Epithelial cell of esophagus (primary cell): ENCODE data around the gene PDE1A.

Source experiments
- DNase-seq: peaks from one replicate; pipeline ENCODE4 v3.0.0; 2010; ENCODE audit warnings: low read depth
- H3K4me3 ChIP-seq: 2 replicates; pipeline ENCODE4 v1.5.1; 2011; ENCODE audit warnings: mild to moderate bottlenecking, low read length, control low read depth
- TF ChIP-seq, protein P1 (sequence below): IDR thresholded peaks from 2 replicates; pipeline ENCODE4 v1.5.1; 2011; ENCODE audit warnings: low read depth, mild to moderate bottlenecking, low read length, control low read depth, inconsistent platforms; ENCODE audit not compliant: insufficient read depth; ENCODE audit errors: missing control alignments

The PDE1A gene

DNA sequence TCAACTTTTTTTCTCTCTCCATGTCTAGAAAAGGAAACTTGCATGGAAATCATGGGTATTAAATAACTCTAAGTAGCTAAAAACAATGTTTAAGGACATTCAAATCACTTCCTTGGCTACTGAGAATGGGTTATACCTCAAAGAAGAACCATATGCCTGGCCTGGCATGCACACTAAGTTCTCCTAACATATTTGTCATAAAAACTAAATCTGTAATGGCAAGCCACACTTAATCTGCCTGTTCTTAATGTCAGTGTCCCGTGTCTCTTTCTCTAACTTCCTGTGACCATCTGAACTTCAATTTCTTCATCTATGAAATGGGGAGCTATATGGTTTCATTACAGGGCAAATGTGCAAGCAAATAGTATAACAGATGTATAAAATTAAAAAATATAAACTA lies 11.1 kb downstream of the PDE1A start:
- no peak overlapping the region for H3K4me3 ChIP-seq
- TF ChIP-seq, protein P1, sequence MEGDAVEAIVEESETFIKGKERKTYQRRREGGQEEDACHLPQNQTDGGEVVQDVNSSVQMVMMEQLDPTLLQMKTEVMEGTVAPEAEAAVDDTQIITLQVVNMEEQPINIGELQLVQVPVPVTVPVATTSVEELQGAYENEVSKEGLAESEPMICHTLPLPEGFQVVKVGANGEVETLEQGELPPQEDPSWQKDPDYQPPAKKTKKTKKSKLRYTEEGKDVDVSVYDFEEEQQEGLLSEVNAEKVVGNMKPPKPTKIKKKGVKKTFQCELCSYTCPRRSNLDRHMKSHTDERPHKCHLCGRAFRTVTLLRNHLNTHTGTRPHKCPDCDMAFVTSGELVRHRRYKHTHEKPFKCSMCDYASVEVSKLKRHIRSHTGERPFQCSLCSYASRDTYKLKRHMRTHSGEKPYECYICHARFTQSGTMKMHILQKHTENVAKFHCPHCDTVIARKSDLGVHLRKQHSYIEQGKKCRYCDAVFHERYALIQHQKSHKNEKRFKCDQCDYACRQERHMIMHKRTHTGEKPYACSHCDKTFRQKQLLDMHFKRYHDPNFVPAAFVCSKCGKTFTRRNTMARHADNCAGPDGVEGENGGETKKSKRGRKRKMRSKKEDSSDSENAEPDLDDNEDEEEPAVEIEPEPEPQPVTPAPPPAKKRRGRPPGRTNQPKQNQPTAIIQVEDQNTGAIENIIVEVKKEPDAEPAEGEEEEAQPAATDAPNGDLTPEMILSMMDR: no peak
- DNase-seq: no peak

DNA sequence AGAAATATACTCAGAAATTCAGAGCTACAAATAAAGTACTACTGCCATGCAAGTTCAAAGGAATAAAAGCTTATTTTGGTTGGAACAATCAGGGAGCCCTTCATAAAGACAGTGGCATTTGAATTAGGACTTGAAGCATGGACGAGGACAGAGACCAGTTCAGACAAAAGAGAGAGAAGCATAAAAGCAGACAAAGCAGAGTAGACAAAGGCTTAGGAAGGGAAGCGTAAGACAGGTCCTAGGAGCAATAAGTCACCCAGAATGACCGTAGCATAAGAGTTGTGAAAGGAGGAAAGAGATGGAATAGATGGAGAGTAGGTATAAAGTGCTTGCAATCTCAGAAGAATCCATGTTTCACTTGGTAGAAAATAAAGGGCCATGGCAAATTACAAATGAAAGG lies 14.0 kb downstream of the PDE1A start:
- TF ChIP-seq, protein P1: no peak
- no peak overlapping the region for H3K4me3 ChIP-seq
- DNase-seq: no peak

GRCh38 chr2:182410120-182410519 lies 16.7 kb downstream of the PDE1A start:
- DNase-seq: no peak
- TF ChIP-seq, protein P1: no peak
- H3K4me3 ChIP-seq: no peak overlapping the region

DNA sequence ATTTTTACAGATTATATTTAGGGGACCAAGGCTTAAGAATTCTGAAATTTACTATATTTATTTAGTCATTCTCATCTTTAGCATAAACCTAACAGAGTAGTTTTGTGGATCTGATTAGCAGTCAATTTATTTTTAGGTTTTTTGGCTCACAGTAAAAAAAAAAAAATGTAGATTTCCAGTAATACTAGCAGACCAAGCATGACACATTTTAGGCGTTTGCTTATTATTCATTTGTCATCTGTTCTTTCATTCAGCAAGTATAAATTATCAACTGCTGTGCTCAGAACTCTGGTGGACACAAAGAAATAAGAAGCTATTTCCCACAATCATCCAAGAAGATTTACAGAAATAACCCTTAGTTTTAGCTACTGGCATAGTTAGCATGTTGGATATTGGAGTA lies 20.6 kb downstream of the PDE1A start:
- DNase-seq: no peak
- TF ChIP-seq, protein P1: no peak

GRCh38 chr2:182404975-182405561 lies 21.8 kb downstream of the PDE1A start:
- H3K4me3 ChIP-seq: no peak overlapping the region
- TF ChIP-seq, protein P1: no peak
- no peak for DNase-seq

More for the DNA sequence above, 20.6 kb downstream of the PDE1A start:
- H3K4me3 ChIP-seq: no peak overlapping the region

GRCh38 chr2:182404092-182404491 lies 22.7 kb downstream of the PDE1A start:
- TF ChIP-seq, protein P1: no peak
- H3K4me3 ChIP-seq: no peak overlapping the region
- no peak for DNase-seq

- TF ChIP-seq, protein P1: no peak
- no peak for DNase-seq
- H3K4me3 ChIP-seq: no peak overlapping the region
Observed at GRCh38 chr2:182393270-182393760, 33.5 kb downstream of the PDE1A start.
